GM12872 (cell line): ENCODE data around the gene HOXD3.

Experiments used
- CTCF ChIP-seq: IDR thresholded peaks from 3 replicates; pipeline ENCODE4 v1.5.1; 2011; ENCODE audit warnings: low read depth, mild to moderate bottlenecking, low read length, moderate library complexity; ENCODE audit not compliant: insufficient read depth

Gene HOXD3

GRCh38 chr2:176166272-176166671 lies 9.2 kb downstream of the HOXD3 start:
- TF ChIP-seq CTCF, result no peak

DNA sequence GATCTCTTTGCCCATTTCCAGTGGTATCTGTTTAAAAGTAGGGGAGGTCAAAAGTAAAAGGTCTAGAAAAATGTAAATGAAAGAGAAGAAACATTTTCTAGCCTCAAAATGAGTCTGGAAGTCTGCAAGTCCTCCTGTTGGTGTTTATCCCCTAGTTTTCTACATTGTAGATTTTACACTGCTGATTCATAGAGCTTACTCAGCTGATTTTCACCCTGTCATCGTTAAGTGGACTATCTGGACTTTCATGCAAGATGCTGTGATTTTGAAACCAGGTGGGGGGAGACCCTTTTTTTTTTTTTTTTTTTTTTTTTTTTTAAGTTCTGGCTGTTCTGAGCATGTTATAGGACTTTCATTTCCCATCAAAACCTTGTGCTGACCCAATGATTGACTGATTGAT lies 10.3 kb downstream of the HOXD3 start:
- TF ChIP-seq CTCF, result no peak

- TF ChIP-seq CTCF, result no peak
These were observed 12.1 kb downstream of the HOXD3 start for GRCh38 chr2:176169181-176169580.

- no peak for TF ChIP-seq CTCF
These were observed 12.6 kb downstream of the HOXD3 start for GRCh38 chr2:176169711-176170110.

- TF ChIP-seq CTCF, result no peak
These were observed 13.6 kb downstream of the HOXD3 start for GRCh38 chr2:176170602-176171305.

DNA sequence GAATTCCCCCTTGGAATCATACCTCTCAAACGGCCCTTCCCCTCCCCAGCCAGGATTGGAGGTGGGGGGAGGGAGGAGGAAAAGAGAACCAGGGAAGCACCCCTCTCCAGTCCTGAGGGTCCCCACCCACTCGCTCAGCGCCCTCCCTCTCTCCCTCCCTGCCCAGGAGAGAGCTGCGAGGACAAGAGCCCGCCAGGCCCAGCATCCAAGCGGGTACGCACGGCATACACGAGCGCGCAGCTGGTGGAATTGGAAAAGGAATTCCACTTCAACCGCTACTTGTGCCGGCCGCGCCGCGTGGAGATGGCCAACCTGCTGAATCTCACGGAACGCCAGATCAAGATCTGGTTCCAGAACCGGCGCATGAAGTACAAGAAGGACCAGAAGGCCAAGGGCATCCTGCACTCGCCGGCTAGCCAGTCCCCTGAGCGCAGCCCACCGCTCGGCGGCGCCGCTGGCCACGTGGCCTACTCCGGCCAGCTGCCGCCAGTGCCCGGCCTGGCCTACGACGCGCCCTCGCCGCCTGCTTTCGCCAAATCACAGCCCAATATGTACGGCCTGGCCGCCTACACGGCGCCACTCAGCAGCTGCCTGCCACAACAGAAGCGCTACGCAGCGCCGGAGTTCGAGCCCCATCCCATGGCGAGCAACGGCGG lies 14.4 kb downstream of the HOXD3 start:
- no peak for TF ChIP-seq CTCF

GRCh38 chr2:176172007-176172894 lies 15.1 kb downstream of the HOXD3 start:
- TF ChIP-seq CTCF, result no peak
